Ascending aorta (tissue), 2 donors: ENCODE results near the gene RIMS1. TPM values are rescaled to one million over a fixed set of nuclear protein-coding genes. Genes with fewer than 3 reads are reported as not detected.

Experiments used
- DNase-seq, 2 donors: peaks; one replicate each; pipeline ENCODE4 v3.0.0-alpha.2; 2019; ENCODE audit warnings: low spot score in 2 of 2
- H3K27ac ChIP-seq, 2 donors: fragments of 200-600 bp; sonication (generic); one replicate each; pipeline ENCODE4 v1.5.1; 2016 to 2017; ENCODE audit warnings: mild to moderate bottlenecking in 1 of 2
- H3K27me3 ChIP-seq: fragments of 200-600 bp; sonication (generic); one replicate; pipeline ENCODE4 v1.5.1; 2017
- H3K36me3 ChIP-seq, 2 donors: fragments of 200-600 bp; sonication (generic); one replicate each; pipeline ENCODE4 v1.5.1; 2016
- H3K4me1 ChIP-seq, 2 donors: fragments of 200-600 bp; sonication (generic); one replicate each; pipeline ENCODE4 v1.5.1; 2016 to 2017; ENCODE audit warnings: mild to moderate bottlenecking in 1 of 2
- H3K4me3 ChIP-seq, 2 donors: fragments of 200-600 bp; sonication (generic); one replicate each; pipeline ENCODE4 v1.5.1; 2016 to 2017; ENCODE audit warnings: mild to moderate bottlenecking in 1 of 2
- H3K9me3 ChIP-seq, 2 donors: fragments of 200-600 bp; sonication (generic); one replicate each; pipeline ENCODE4 v1.5.1; 2016
- CTCF ChIP-seq, 3 experiments: fragments of 200-600 bp in 2 of 3; fragments of 450-650 bp in 1 of 3; sonication (generic) in 2 of 3; IDR thresholded peaks; one replicate each; pipeline ENCODE4 v1.5.1; 2016 to 2019; ENCODE audit warnings: antibody characterized with exemption in 3 of 3, mild to moderate bottlenecking in 1 of 3, moderate library complexity in 1 of 3
- intact Hi-C: fragments of 100-400 bp; cut with DNase I; formaldehyde crosslinking; loops from one replicate; pipeline ENCODE4 v1.15.1; 2023
- total RNA-seq: library from RNA; depleted of rRNA; stranded (reverse); fragments of >200 nt; gene quantifications from one replicate; pipeline ENCODE4 v1.1.0, GENCODE V29; 2016

Gene RIMS1
- total RNA-seq, result not detected

DNA sequence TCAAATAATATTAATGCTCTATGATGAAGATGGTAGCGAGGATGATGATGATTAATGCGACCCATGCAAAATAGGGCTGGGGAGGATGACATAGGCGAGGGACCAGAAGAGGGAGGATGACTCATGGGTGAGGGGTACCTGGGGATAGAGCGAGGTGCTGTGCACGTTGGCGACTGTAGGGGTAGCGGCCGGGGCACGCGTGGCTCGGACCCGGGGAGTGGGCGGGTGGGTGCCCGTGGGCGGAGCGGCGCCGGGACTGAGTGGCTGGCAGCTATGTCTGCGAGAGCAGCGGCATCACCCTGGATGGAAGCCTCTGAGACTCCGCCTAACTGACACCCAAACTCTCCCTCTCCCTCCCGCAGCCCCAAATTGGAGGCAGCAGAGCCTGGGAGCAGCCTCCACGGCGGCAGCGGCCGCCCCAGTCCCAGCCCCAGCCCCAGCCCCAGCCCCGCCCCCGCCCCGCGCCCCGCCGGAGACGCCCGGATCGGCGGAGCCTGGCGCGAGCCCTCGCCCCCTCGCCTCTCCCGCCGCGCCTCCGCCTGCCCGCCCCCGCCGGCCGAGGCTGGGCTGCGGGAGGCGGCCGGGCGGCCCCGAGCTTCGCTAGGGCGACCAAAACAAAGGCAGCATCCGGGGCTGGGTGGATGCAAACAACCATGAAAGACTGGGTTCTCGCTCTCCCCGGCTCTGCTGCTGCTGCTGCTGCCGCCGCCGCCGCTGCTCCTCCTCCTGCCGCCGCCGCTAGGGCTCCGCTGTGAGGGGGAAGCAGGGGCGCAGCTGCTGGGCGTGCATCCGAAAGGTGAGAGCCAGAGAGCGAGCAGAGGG lies at the start of gene RIMS1:
Gene RIMS1 (plus strand): TSS at position 367 of the 822 bp plus-strand sequence. CDS start 474 bp downstream, outside the sequence.
- intact Hi-C loops, result loop anchor here (5.0 to 10.0 kb wide), 2 partner anchors 264 to 352 kb away; no protein-coding TSS in a partner anchor
- DNase-seq, result no peak
- TF ChIP-seq CTCF (IDR thresholded peaks at IDR 0.05), result no peak
- Histone ChIP-seq H3K4me3 (peak within 1 kb of the TSS; percentile 63 to 70), H3K36me3 (no peaks in the 10 kb centered on the region), H3K27me3 (no peaks in the 10 kb centered on the region), H3K4me1 (peaks cover 0 to 3% of the 10 kb centered on the region in 2 donors), H3K9me3 (no peaks in the 10 kb centered on the region), H3K27ac (no peak within 1 kb of the TSS)

- no peaks in the 10 kb centered on the region for H3K4me1 ChIP-seq
- no peak overlapping the region for H3K27ac ChIP-seq
- no peaks in the 10 kb centered on the region for H3K36me3 ChIP-seq
- H3K4me3 ChIP-seq, result no peak overlapping the region
- TF ChIP-seq CTCF (IDR thresholded peaks at IDR 0.05), result no peak
- no peaks in the 10 kb centered on the region for H3K9me3 ChIP-seq
- intact Hi-C loops, result no loop called here
- no peak for DNase-seq
- no peaks in the 10 kb centered on the region for H3K27me3 ChIP-seq
Measured at GRCh38 chr6:71851214-71851613, 35.1 kb upstream of the RIMS1 start.

GRCh38 chr6:71852948-71853347 lies 33.4 kb upstream of the RIMS1 start:
- no peaks in the 10 kb centered on the region for H3K36me3 ChIP-seq
- no peak for TF ChIP-seq CTCF (IDR thresholded peaks at IDR 0.05)
- no peaks in the 10 kb centered on the region for H3K27me3 ChIP-seq
- intact Hi-C loops, result no loop called here
- peaks cover 0 to 3% of the 10 kb centered on the region in 2 donors for H3K9me3 ChIP-seq
- no peak overlapping the region for H3K4me3 ChIP-seq
- no peaks in the 10 kb centered on the region for H3K4me1 ChIP-seq
- H3K27ac ChIP-seq, result no peak overlapping the region
- no peak for DNase-seq

GRCh38 chr6:71855406-71855805 lies 30.9 kb upstream of the RIMS1 start:
- Histone ChIP-seq H3K27me3 (no peaks in the 10 kb centered on the region), H3K4me1 (no peaks in the 10 kb centered on the region), H3K4me3 (no peak overlapping the region), H3K27ac (no peak overlapping the region), H3K36me3 (no peaks in the 10 kb centered on the region), H3K9me3 (peaks cover 0 to 3% of the 10 kb centered on the region in 2 donors)
- intact Hi-C loops, result no loop called here
- no peak for TF ChIP-seq CTCF (IDR thresholded peaks at IDR 0.05)
- DNase-seq, result no peak

- H3K27me3 ChIP-seq, result no peaks in the 10 kb centered on the region
- intact Hi-C loops, result loop anchor here (5.0 kb wide), 1 partner anchor 157 kb away; no protein-coding TSS in a partner anchor
- no peak for TF ChIP-seq CTCF (IDR thresholded peaks at IDR 0.05)
- peak overlapping the region in 1 of 2 donors; percentile 32 for H3K27ac ChIP-seq
- H3K4me3 ChIP-seq, result no peak overlapping the region
- H3K4me1 ChIP-seq, result no peaks in the 10 kb centered on the region
- no peaks in the 10 kb centered on the region for H3K36me3 ChIP-seq
- DNase-seq, result no peak
- no peaks in the 10 kb centered on the region for H3K9me3 ChIP-seq
Measured at GRCh38 chr6:71879016-71879415, 7.3 kb upstream of the RIMS1 start.
